Subcutaneous abdominal adipose tissue (tissue), 5 donors: Measurements from ENCODE around the gene TMA7B.

Experiments
- H3K27ac ChIP-seq: one replicate; pipeline ENCODE4 v1.7.0; 2013; ENCODE audit warnings: low read depth, mild to moderate bottlenecking, inconsistent platforms, low read length, moderate library complexity
- H3K27me3 ChIP-seq, 5 donors: one replicate each; pipeline ENCODE4 v1.7.0; 2013; ENCODE audit warnings: low read length in 5 of 5, inconsistent platforms in 1 of 5; ENCODE audit not compliant: control insufficient read depth in 5 of 5, insufficient read depth in 4 of 5
- H3K36me3 ChIP-seq, 5 donors: one replicate each; pipeline ENCODE4 v1.7.0; 2013; ENCODE audit warnings: low read length in 5 of 5; ENCODE audit not compliant: control insufficient read depth in 5 of 5, insufficient read depth in 5 of 5
- H3K4me1 ChIP-seq, 5 donors: one replicate each; pipeline ENCODE4 v1.7.0; 2013; ENCODE audit warnings: low read length in 5 of 5, mild to moderate bottlenecking in 3 of 5, moderate library complexity in 1 of 5; ENCODE audit not compliant: control insufficient read depth in 5 of 5, insufficient read depth in 5 of 5
- H3K4me3 ChIP-seq, 5 donors: one replicate each; pipeline ENCODE4 v1.7.0; 2013; ENCODE audit warnings: low read length in 5 of 5, low read depth in 1 of 5
- H3K9ac ChIP-seq, 5 donors: one replicate each; pipeline ENCODE4 v1.7.0; 2013; ENCODE audit warnings: low read length in 5 of 5, mild to moderate bottlenecking in 4 of 5, moderate library complexity in 3 of 5
- H3K9me3 ChIP-seq, 5 donors: one replicate each; pipeline ENCODE4 v1.7.0; 2013; ENCODE audit warnings: low read length in 5 of 5; ENCODE audit not compliant: control insufficient read depth in 5 of 5
- donor health status: healthy.
- donor health status: healthy.
- donor health status: healthy.
- donor health status: healthy.
- donor health status: healthy.

TMA7B gene

GRCh38 chr22:39941601-39942000 lies 18.6 kb upstream of the TMA7B start:
- H3K4me3 ChIP-seq, result no peak overlapping the region
- H3K9me3 ChIP-seq, result no peaks in the 10 kb centered on the region
- H3K27ac ChIP-seq, result no peak overlapping the region
- H3K36me3 ChIP-seq, result no peaks in the 10 kb centered on the region
- no peak overlapping the region for H3K9ac ChIP-seq
- no peaks in the 10 kb centered on the region for H3K27me3 ChIP-seq
- H3K4me1 ChIP-seq, result peaks cover 0 to 7% (median 6%) of the 10 kb centered on the region in 5 donors

- H3K36me3 ChIP-seq, result no peaks in the 10 kb centered on the region
- peaks cover 0 to 12% (median 6%) of the 10 kb centered on the region in 5 donors for H3K4me1 ChIP-seq
- no peak overlapping the region for H3K9ac ChIP-seq
- H3K27me3 ChIP-seq, result no peaks in the 10 kb centered on the region
- no peaks in the 10 kb centered on the region for H3K9me3 ChIP-seq
- no peak overlapping the region for H3K27ac ChIP-seq
- H3K4me3 ChIP-seq, result no peak overlapping the region
These were observed 17.6 kb upstream of the TMA7B start for GRCh38 chr22:39942439-39943230.

GRCh38 chr22:39943337-39943736 lies 16.9 kb upstream of the TMA7B start:
- Histone ChIP-seq H3K4me3 (no peak overlapping the region), H3K4me1 (peaks cover 0 to 12% (median 6%) of the 10 kb centered on the region in 5 donors), H3K36me3 (no peaks in the 10 kb centered on the region), H3K9ac (no peak overlapping the region), H3K9me3 (no peaks in the 10 kb centered on the region), H3K27me3 (no peaks in the 10 kb centered on the region), H3K27ac (no peak overlapping the region)

DNA sequence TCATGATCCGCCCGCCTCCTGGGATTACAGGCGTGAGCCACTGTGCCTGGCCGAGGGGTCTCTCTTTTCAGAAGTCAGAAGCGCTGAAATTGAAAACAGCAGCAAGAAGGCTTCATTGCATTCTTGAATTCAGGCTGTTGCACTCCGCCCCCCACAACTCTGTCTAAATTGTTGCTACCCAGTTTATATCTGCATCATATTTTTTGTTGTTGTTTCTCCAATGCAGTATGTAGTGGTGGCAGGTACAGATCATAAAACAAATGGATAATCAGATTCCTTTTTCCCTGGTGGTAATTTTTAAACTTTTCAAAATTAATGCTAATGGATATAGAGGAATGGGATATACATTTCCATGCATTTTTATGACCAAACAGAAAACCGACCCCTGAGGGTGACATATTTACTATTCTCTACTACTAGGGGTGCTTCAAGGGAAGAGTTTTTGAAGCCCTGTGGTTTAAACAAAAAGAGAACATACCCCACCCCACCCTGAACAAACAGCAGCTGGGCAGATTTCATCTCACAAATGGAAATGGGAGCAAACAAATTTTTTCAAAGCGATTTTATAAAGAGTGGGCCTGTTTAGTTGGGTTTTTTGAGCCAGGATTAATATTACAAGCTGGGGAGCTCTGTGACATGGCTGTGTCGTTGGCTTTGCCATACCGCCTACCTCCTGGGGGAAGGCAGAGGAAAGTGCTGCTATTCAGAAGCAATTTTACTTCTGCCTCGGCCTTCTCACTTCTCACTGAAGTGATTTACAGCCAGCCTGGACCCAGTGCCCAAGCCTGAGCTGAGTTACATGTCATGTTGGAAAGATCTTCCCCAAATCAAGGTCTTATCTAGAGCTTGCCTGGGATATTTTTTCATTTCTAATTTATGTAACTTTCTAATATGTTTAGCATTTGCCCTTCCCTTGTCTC lies 16.0 kb upstream of the TMA7B start:
- peaks cover 0 to 12% (median 6%) of the 10 kb centered on the region in 5 donors for H3K4me1 ChIP-seq
- no peak overlapping the region for H3K9ac ChIP-seq
- no peaks in the 10 kb centered on the region for H3K9me3 ChIP-seq
- no peak overlapping the region for H3K4me3 ChIP-seq
- no peaks in the 10 kb centered on the region for H3K36me3 ChIP-seq
- H3K27ac ChIP-seq, result no peak overlapping the region
- H3K27me3 ChIP-seq, result no peaks in the 10 kb centered on the region

DNA sequence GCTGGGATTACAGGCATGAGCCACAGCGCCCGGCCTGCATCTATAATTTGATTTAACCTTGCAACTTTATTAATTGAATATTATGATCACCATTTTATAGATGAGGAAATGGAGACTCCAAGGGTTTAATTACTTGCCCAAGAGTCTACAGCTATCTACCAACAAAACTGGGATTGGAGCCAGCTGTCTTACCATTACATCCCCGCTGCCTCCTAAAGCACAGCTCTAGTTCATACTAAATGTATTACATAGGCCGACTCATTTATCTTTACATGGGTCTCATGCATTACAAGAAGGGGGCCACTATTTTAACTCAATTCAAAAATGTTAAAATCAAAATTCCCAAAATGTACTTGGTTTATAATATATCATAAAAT lies 14.1 kb upstream of the TMA7B start:
- peaks cover 0 to 12% (median 6%) of the 10 kb centered on the region in 5 donors for H3K4me1 ChIP-seq
- no peaks in the 10 kb centered on the region for H3K27me3 ChIP-seq
- no peak overlapping the region for H3K27ac ChIP-seq

DNA sequence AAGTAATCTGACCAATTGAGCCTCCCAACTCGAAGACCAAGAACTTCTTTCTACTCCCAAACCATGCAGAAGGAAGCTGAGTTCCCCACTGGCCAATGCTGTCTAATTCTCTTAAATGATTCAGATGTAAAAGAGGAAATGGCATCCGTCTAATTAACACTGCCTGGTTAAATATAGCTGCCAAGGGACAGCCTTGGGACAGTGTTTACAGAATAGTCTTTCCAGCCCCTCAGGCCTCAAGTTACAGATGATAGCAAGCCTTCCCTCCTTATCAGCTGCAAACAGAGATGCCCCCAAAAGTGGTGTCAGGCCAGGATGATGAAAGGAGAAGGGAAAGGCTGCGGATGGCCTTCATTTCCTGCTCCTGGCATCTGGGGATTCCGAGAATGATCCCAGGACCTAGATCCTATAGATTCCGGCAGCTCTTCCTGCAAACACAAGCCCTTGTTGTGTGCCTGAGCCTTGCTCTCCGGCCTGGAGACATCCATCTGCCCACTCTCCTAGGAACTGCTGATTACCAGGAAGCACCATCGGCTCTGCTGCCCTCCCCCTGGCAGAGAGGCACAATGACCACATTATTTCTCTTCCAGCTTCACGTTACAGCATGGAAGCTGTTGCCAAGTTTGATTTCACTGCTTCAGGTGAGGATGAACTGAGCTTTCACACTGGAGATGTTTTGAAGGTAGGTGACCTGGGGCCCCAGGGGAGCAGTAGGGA lies 13.5 kb upstream of the TMA7B start:
- no peak overlapping the region for H3K4me3 ChIP-seq
- peaks cover 0 to 12% (median 6%) of the 10 kb centered on the region in 5 donors for H3K4me1 ChIP-seq
- H3K27ac ChIP-seq, result no peak overlapping the region
- H3K9me3 ChIP-seq, result no peaks in the 10 kb centered on the region
- no peak overlapping the region for H3K9ac ChIP-seq
- no peaks in the 10 kb centered on the region for H3K36me3 ChIP-seq
- no peaks in the 10 kb centered on the region for H3K27me3 ChIP-seq

More for the DNA sequence above, 14.1 kb upstream of the TMA7B start:
- no peak overlapping the region for H3K9ac ChIP-seq
- no peaks in the 10 kb centered on the region for H3K9me3 ChIP-seq
- H3K36me3 ChIP-seq, result no peaks in the 10 kb centered on the region
- no peak overlapping the region for H3K4me3 ChIP-seq

DNA sequence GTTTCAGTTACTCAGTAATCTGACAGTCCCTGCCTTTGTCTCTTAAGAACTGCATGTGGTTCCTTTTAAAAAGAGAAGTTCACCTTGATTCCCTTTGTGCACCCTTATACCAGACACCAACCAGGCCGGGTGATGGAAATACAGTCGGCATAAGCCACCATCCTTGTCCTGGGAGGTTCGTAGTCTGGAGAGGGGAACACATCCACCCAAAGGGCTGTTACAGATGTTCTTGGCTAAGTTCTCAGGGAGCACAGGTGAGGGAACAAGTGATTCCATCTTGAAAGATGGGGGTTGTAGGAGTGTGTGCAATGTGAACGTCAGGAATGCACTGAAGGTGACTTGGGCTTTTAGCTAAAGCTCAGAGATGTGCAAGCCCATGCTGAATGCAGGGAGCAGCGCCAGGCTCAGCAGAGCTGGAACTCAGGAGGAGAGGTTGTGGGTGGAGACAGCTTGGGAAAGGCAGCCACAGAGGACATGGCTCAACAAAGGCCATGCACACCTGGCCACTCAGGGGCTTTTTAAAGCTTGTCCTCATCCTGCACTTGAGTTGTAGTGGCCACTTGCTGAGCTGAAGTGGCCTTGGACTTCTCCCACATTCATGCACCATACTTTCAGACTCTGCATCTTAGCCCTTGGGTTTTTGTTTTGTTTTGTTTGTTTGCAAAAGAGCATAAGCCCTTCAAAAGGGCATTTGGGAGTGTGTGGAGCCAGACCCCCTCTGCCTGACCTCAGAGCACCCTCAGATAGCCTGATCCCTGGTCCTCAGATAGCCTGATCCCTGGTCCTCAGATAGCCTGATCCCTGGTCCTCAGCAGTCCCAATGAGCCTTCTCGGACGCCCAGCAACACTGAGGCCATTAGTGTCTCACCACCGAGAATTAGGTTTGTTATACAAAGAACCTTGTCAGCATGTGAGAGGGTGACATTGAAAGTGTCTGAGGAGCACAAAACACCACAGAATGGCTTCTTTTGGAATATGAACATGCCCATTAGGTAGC lies 12.7 kb upstream of the TMA7B start:
- H3K4me1 ChIP-seq, result peaks cover 0 to 12% (median 6%) of the 10 kb centered on the region in 5 donors
- no peaks in the 10 kb centered on the region for H3K36me3 ChIP-seq
- no peaks in the 10 kb centered on the region for H3K9me3 ChIP-seq
- no peak overlapping the region for H3K9ac ChIP-seq
- no peak overlapping the region for H3K4me3 ChIP-seq
- H3K27me3 ChIP-seq, result no peaks in the 10 kb centered on the region
- no peak overlapping the region for H3K27ac ChIP-seq

DNA sequence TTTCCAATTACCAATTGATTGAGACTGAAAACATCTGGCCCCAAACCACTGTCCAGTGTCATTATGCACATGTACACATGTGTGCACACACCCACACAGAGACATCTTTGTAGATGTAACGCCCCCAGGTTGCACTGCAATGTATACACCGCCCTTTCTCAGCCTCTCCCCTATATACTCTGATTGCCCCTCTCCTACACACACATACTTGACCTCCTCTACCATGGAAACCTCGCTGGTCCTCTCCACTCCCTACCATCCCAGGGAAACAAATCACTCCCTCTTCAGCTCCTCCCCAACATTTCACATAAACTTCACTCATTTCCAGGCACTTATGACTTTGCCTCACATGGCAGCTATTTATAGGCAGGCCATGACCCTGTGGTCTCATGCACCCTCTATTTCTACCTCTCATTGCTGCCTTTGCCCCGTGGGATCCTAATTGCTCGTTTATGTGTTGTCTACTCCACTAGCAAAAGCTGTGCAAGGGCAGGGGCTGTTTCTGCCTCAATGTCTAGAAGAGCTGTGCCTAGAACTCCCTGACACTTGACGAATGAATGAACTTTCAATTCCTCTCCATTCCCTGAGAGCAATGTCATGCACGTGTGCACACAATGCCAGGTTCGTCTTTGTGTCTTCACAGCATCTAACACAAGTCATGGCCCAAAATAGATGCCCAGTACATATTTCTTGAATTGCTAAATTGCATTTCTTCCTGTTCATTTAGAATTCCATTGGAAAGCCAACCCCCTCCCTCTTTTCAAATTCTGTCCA lies 10.0 kb upstream of the TMA7B start:
- Histone ChIP-seq H3K9me3 (no peaks in the 10 kb centered on the region), H3K4me3 (no peak overlapping the region), H3K27ac (no peak overlapping the region), H3K36me3 (no peaks in the 10 kb centered on the region), H3K27me3 (no peaks in the 10 kb centered on the region), H3K9ac (no peak overlapping the region), H3K4me1 (peaks cover 0 to 19% (median 10%) of the 10 kb centered on the region in 5 donors)
